ENCODE results near the gene GORASP1.
A peak's percentile ranks its signal among the peaks of the same experiment; 100 is the strongest.

The GORASP1 gene

DNA sequence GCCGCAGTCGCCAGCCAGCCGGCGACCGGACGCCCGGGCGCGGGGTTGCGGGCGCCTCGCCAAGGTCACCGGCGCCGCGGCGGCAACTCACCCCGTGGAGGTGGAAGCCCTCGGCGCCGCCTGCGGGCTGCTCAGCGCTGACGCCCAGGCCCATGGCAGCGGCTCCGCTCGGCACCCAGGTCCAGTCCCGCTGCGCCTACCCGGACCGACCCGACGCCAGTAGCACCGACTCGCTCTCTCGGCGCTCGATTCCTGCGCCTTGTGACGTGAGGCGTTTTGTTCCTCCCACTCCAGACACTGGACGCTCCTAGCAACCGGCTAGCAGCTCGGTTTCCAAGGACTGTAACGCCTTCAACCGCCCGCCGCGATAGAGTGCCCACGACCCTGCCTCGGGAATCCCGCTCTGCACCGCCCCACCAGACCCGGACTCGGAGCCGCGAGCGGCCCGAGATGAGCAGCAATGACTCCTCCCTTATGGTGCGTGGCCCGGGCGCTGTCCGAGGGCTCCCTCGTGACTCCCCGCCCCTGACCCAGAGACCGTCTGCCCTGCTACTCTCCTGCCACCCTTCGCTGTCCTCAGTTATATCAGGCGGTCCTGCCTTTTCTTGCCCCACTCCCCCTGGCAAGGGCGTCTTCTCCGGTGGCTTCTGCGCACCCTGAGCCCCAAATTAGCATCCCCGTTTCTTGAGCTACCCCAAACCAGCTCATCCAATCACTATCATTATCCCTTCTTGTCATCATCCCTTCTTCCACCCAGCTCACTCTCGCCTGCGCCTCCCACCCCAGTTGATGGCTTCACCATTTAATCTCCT lies at the start of gene GORASP1, which contains the start of gene TTC21A (continued):
- TF ChIP-seq, protein P1, sequence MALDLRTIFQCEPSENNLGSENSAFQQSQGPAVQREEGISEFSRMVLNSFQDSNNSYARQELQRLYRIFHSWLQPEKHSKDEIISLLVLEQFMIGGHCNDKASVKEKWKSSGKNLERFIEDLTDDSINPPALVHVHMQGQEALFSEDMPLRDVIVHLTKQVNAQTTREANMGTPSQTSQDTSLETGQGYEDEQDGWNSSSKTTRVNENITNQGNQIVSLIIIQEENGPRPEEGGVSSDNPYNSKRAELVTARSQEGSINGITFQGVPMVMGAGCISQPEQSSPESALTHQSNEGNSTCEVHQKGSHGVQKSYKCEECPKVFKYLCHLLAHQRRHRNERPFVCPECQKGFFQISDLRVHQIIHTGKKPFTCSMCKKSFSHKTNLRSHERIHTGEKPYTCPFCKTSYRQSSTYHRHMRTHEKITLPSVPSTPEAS (tag by site-specific recombination; IDR thresholded peaks at IDR 0.05) = no peak
- no peak for TF ChIP-seq REPIN1 (tag by site-specific recombination; IDR thresholded peaks at IDR 0.05; ENCODE audit: low read depth)
- TF ChIP-seq, protein P2, sequence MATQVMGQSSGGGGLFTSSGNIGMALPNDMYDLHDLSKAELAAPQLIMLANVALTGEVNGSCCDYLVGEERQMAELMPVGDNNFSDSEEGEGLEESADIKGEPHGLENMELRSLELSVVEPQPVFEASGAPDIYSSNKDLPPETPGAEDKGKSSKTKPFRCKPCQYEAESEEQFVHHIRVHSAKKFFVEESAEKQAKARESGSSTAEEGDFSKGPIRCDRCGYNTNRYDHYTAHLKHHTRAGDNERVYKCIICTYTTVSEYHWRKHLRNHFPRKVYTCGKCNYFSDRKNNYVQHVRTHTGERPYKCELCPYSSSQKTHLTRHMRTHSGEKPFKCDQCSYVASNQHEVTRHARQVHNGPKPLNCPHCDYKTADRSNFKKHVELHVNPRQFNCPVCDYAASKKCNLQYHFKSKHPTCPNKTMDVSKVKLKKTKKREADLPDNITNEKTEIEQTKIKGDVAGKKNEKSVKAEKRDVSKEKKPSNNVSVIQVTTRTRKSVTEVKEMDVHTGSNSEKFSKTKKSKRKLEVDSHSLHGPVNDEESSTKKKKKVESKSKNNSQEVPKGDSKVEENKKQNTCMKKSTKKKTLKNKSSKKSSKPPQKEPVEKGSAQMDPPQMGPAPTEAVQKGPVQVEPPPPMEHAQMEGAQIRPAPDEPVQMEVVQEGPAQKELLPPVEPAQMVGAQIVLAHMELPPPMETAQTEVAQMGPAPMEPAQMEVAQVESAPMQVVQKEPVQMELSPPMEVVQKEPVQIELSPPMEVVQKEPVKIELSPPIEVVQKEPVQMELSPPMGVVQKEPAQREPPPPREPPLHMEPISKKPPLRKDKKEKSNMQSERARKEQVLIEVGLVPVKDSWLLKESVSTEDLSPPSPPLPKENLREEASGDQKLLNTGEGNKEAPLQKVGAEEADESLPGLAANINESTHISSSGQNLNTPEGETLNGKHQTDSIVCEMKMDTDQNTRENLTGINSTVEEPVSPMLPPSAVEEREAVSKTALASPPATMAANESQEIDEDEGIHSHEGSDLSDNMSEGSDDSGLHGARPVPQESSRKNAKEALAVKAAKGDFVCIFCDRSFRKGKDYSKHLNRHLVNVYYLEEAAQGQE (tag by site-specific recombination; IDR thresholded peaks at IDR 0.05) = peak; percentile 75
- TF ChIP-seq KLF16 (tag by site-specific recombination; IDR thresholded peaks at IDR 0.05) = peak; percentile 47; the same call in 1 of the 2 replicates
- no peak for TF ChIP-seq ZNF121 (tag by site-specific recombination; IDR thresholded peaks at IDR 0.05)
- TF ChIP-seq ZNF585B (tag by site-specific recombination; IDR thresholded peaks at IDR 0.05) = no peak

DNA sequence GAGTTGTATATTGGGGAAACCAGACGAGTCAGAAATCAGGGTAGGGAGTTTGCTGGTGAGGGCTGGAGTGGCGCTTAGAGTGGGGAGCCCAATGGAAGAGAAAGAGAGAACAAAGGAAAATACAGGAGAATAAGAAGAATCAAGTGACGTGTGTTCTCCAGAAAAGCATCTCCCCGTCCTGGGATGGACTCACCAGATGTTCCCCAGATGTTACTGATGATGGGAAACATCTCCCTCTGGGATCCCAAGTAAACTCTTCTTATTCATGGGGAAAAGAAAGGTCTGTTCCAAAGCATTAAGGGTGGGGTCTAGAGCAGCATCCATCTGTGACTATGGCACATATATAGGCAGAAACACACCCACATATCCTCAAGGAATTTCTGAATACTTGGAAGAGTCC lies 49.0 kb upstream of the GORASP1 start:
- Histone ChIP-seq H3K4me3 (ENCODE audit: low read depth, low read length) (no peak overlapping the region), H3K9me3 (ENCODE audit: control insufficient read depth, insufficient read depth, low read depth, low read length) (no peaks in the 10 kb centered on the region), H3K36me3 (ENCODE audit: control insufficient read depth in 2 of 2, insufficient read depth in 1 of 2, low read length in 2 of 2) (no peaks in the 10 kb centered on the region), H3K4me1 (ENCODE audit: control insufficient read depth, insufficient read depth, low read length) (peaks cover 6% of the 10 kb centered on the region), H3K27ac (ENCODE audit: extremely low read depth, low read depth, low read length) (no peak overlapping the region)
- TF ChIP-seq, protein P3, sequence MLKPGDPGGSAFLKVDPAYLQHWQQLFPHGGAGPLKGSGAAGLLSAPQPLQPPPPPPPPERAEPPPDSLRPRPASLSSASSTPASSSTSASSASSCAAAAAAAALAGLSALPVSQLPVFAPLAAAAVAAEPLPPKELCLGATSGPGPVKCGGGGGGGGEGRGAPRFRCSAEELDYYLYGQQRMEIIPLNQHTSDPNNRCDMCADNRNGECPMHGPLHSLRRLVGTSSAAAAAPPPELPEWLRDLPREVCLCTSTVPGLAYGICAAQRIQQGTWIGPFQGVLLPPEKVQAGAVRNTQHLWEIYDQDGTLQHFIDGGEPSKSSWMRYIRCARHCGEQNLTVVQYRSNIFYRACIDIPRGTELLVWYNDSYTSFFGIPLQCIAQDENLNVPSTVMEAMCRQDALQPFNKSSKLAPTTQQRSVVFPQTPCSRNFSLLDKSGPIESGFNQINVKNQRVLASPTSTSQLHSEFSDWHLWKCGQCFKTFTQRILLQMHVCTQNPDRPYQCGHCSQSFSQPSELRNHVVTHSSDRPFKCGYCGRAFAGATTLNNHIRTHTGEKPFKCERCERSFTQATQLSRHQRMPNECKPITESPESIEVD (tag by site-specific recombination; IDR thresholded peaks at IDR 0.05) = no peak
- TF ChIP-seq KLF10 (tag by site-specific recombination; IDR thresholded peaks at IDR 0.05) = no peak
- TF ChIP-seq ZNF548 (tag by site-specific recombination; IDR thresholded peaks at IDR 0.05) = no peak
- TF ChIP-seq ZNF776 (tag by site-specific recombination; IDR thresholded peaks at IDR 0.05; ENCODE audit: borderline replicate concordance) = no peak
- TF ChIP-seq ZNF660 (tag by site-specific recombination; IDR thresholded peaks at IDR 0.05) = no peak
- TF ChIP-seq SP2 (tag by site-specific recombination; IDR thresholded peaks at IDR 0.05) = no peak
- TF ChIP-seq ZNF366 (tag by site-specific recombination; conservative IDR thresholded peaks at IDR 0.05) = no peak
- TF ChIP-seq, protein P4, sequence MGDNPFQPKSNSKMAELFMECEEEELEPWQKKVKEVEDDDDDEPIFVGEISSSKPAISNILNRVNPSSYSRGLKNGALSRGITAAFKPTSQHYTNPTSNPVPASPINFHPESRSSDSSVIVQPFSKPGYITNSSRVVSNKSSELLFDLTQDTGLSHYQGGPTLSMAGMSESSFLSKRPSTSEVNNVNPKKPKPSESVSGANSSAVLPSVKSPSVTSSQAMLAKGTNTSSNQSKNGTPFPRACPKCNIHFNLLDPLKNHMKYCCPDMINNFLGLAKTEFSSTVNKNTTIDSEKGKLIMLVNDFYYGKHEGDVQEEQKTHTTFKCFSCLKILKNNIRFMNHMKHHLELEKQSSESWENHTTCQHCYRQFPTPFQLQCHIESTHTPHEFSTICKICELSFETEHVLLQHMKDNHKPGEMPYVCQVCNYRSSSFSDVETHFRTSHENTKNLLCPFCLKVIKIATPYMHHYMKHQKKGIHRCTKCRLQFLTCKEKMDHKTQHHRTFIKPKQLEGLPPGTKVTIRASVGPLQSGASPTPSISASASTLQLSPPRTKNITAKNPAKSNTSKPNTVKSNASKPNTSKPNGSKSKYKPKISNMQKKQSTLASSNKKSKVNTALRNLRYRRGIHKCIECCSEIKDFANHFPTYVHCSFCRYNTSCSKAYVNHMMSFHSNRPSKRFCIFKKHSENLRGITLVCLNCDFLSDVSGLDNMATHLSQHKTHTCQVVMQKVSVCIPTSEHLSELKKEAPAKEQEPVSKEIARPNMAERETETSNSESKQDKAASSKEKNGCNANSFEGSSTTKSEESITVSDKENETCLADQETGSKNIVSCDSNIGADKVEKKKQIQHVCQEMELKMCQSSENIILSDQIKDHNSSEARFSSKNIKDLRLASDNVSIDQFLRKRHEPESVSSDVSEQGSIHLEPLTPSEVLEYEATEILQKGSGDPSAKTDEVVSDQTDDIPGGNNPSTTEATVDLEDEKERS (tag by site-specific recombination; IDR thresholded peaks at IDR 0.05) = no peak
- TF ChIP-seq, protein P5, sequence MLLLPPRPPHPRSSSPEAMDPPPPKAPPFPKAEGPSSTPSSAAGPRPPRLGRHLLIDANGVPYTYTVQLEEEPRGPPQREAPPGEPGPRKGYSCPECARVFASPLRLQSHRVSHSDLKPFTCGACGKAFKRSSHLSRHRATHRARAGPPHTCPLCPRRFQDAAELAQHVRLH (tag by site-specific recombination; IDR thresholded peaks at IDR 0.05) = no peak
- TF ChIP-seq ZNF184 (tag by site-specific recombination; IDR thresholded peaks at IDR 0.05) = no peak
- TF ChIP-seq MEIS1 (CRISPR knock-in tag; IDR thresholded peaks at IDR 0.05; ENCODE audit: borderline replicate concordance) = no peak
- no peak for TF ChIP-seq ZNF157 (tag by site-specific recombination; IDR thresholded peaks at IDR 0.05)
- TF ChIP-seq ZNF121 (tag by site-specific recombination; IDR thresholded peaks at IDR 0.05) = no peak
- TF ChIP-seq OSR2 (tag by site-specific recombination; IDR thresholded peaks at IDR 0.05) = no peak
- TF ChIP-seq ZNF335 (tag by site-specific recombination; conservative IDR thresholded peaks at IDR 0.05) = no peak
- CTCF ChIA-PET = no interaction called here
- POLR2A ChIA-PET = no interaction called here
